NCI-H1436 treated with DMSO at 0.1 percent for 48 hours (cell line): Measurements from ENCODE around the gene TSEN54.

Source experiments
- DNase-seq: peaks from one replicate; lab custom pipeline; 2025; lab: John Stamatoyannopoulos, UW

TSEN54 gene

DNA sequence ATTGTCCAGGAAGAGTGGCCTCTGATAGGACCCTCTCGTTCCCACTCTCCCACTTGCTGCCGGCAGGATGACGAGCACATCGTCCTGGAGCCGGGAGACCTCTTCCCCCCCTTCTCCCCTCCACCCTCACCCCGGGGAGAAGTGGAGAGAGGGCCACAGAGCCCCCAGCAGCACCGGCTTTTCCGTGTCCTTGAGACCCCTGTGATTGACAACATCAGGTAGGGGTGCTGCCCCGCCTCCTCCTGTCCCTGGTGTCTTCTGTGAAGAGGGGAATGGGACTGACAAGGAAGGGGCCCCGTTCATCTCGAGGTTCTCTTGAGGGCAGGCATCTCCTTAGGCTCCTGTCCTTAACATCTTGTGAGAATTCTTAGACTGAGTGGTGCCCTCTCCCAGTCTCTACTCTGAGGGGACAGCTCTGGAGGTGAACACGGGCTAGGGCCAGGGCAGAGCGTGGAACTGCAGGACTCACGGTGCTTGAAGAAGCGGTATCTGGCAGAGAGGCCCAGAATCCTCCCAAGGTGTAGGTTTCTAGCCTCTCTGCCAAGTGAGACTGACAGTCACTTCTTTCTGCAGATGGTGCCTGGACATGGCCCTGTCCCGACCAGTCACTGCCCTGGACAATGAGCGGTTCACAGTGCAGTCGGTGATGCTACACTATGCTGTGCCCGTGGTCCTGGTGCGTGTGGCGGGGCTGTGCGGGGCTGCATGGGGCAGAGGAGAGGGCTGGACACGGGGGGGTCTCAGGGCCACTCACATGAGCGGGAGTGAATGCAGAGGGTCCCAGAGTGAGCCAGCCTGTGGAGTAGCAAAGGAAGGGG is 27.4 kb upstream of the TSEN54 start:
- no peak for DNase-seq

DNA sequence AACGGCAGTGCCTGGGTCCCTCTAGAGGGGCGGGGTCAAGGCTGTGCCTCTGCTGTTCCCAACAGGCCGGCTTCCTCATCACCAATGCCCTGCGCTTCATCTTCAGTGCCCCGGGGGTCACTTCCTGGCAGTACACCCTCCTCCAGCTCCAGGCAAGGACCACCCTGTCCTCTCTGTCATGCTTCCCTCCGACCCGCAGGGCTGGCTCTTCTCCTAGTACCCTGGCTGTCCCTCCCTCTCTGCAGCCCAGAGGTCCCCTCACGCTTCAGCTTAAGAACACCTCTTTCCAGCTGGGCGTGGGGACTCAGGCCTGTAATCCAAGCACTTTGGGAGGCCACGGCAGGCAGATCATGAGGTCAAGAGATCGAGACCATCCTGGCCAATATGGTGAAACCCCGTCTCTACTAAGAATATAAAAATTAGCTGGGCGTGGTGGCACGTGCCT is 26.8 kb upstream of the TSEN54 start:
- DNase-seq: no peak

DNA sequence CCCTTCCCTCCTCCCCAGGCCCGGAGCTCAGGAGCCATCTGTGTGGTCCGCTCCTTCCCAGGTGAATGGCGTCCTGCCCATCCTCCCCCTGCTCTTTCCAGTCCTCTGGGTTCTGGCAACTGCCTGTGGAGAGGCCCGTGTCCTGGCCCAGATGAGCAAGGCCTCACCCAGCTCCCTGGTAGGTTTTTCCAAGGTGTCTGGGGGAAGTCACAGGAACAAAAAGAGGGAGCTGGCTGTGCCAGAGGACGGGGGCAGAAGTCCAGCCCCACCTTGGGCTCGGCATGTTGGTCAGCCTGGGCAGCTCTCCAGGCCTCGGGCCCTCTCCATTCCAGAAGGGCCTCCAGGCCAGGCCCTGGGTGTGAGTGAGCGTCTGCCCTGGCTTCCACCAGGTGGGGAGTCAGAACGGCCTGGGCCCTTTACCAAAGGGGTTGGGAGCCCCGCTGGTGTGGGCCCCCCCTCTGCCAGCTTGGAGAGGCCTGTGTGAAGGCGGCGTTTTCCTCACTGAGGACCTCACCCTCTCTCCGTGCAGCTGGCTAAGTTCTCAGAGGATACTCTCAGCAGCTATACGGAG is 26.1 kb upstream of the TSEN54 start:
- no peak for DNase-seq

DNA sequence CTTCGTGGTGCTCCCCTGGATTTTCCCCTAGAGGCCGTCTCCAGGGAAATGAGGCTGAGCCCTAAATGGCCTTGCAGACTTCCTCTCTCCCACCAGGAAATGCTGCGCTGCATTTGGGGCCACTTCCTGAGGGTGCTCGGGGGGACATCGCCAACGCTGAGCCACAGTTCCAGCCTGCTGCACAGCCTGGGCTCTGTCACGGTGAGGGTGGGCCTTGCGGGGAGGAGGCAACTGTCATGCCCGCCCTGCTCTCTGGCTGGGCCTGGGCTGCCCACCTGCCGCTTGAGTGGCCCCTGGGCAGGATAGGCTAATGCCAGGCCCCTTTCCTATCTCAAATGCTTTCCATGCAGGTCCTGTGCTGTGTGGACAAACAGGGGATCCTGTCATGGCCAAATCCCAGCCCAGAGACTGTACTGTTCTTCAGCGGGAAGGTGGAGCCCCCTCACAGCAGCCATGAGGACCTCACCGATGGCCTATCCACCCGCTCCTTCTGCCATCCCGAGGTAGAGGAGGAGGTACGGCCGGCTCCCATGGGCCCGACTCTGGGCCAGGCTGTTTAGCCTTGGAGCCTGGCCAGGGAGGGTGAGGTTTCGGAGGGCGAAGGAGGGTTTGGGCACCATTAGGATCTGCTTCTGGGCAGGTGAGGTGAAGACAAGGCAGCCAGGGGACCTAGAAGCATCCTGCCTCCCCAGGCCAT is 25.2 kb upstream of the TSEN54 start:
- DNase-seq: no peak

DNA sequence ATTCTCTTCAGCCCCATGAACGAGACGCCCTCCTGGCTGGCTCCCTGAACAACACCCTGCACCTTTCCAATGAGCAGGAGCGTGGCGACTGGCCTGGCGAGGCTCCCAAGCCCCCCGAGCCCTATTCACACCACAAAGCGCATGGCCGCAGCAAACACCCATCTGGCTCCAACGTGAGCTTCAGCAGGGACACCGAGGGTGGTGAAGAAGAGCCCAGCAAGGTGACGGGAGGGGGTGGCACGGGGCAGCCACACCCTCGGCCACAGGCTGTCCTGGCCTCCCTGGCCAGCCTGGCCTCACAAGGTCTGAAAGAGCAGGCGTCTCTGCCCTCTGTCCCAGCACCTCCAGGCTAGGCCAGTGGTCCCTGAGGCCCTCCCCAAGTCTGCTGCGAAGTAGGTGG is 24.6 kb upstream of the TSEN54 start:
- no peak for DNase-seq

DNA sequence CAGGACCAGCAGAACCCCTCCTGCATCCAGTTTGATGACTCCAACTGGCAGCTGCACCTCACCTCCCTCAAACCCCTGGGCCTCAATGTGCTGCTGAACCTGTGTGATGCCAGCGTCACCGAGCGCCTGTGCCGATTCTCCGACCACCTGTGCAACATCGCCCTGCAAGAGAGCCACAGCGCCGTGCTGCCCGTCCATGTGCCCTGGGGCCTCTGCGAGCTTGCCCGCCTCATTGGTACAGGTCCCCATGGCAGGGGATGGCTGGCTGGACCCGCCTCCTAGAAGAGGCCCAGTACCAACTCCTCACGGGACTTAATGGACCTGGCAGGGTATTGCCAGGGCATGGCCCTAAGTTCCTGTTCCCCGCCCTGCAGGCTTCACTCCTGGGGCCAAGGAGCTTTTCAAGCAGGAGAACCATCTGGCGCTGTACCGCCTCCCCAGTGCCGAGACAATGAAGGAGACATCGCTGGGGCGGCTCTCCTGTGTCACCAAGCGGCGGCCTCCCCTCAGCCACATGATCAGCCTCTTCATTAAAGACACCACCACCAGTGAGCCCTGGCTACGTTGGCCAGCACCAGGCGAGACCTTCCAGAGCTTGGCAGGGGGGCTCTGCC is 23.7 kb upstream of the TSEN54 start:
- DNase-seq: no peak

DNA sequence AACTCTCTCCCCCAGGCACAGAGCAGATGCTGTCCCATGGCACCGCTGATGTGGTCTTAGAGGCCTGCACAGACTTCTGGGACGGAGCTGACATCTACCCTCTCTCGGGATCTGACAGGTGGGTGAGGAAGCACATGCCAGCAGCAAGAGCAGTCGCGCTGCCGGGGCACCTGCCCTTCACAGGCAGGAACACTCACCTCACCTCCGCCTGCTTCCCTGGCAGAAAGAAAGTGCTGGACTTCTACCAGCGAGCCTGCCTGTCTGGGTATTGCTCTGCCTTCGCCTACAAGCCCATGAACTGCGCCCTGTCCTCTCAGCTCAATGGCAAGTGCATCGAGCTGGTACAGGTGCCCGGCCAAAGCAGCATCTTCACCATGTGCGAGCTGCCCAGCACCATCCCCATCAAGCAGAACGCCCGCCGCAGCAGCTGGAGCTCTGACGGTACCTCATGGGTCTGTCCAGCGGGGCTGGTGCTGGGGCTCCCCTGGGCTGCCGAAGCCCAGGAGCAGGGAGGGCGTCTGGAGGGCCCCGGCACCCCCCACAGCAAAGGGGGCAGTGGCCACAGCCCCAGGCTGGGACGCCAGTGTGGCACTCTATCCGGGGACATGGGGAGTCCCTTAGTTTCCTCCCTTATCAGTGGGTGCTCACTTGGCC is 22.7 kb upstream of the TSEN54 start:
- no peak for DNase-seq

DNA sequence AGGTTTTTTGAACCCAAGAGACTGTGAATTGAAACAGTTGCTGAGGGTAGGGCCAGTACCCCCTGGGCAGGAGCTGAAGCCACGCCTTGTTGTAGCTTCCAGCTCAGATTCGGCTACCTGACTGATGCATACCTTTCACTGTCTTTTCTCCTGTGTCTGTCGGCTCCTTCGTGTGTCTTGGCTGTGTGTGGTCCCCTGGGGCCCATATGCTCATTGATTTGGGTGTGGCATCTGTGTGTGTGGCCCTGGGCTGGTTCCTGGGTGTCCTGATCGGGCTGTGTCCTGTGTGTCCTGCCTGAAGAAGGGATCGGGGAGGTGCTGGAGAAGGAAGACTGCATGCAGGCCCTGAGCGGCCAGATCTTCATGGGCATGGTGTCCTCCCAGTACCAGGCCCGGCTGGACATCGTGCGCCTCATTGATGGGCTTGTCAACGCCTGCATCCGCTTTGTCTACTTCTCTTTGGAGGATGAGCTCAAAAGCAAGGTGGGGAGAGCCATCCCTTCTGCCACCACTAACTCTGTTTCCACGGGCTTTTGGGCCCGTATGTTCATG is 21.9 kb upstream of the TSEN54 start:
- no peak for DNase-seq

DNA sequence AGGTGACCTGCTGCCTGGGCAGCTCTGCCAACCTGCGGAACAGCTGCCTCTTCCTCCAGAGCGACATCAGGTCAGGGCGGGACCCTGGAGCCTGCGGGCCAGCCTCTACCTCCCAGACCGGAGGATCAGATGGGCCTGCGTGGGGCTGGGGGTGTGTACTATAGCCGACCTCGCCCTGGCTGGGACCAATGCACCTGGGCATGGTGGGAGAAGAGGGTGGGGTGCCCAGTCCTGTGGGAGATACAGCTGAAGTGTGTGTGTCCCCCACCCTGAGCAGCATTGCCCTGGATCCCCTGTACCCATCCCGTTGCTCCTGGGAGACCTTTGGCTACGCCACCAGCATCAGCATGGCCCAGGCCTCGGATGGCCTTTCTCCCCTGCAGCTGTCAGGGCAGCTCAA is 20.3 kb upstream of the TSEN54 start:
- no peak for DNase-seq

DNA sequence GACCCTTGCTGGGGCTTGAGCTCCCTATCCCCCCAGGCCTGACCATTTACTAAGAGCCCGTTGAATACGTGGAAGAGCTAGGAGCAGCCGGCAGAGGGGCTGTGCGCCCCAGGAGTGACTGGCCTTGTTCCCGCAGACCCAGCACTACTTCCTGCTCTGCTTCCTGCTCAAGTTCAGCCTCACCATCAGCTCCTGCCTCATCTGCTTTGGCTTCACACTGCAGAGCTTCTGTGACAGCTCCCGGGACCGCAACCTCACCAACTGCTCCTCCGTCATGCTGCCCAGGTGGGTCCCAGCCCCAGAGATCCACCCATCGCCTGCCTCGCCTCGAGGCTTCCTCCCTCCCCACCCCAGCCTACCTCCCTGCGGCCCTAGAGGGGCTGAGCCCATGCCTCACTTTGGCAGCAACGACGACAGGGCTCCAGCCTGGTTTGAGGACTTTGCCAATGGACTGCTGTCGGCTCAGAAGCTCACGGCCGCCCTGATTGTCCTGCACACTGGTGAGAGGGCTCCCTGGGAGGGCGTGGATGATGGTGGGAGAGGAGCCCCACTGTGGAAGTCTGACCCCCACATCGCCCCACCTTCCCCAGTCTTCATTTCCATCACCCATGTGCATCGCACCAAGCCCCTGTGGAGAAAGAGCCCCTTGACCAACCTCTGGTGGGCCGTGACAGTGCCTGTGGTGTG is 18.1 kb upstream of the TSEN54 start:
- DNase-seq: no peak

DNA sequence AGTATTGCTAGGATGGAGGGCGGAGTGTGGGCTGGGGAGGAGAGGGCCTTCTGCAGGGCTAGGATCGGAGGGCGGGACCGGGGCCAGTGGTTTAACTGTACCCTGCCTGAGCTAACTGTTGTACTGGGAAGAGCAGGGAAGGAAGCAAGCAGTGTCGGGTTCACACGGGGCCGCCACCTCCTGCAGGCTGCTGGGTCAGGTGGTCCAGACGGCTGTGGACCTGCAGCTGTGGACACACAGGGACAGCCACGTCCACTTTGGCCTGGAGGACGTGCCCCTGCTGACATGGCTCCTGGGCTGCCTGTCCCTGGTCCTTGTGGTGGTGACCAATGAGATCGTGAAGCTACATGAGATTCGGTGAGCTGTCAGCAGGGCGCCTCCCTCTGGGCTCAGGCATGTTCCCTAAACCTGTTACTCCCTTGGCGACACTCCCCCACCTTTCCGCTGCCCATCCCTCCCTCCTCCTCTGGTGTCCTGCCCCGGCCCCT is 17.6 kb upstream of the TSEN54 start:
- no peak for DNase-seq

DNA sequence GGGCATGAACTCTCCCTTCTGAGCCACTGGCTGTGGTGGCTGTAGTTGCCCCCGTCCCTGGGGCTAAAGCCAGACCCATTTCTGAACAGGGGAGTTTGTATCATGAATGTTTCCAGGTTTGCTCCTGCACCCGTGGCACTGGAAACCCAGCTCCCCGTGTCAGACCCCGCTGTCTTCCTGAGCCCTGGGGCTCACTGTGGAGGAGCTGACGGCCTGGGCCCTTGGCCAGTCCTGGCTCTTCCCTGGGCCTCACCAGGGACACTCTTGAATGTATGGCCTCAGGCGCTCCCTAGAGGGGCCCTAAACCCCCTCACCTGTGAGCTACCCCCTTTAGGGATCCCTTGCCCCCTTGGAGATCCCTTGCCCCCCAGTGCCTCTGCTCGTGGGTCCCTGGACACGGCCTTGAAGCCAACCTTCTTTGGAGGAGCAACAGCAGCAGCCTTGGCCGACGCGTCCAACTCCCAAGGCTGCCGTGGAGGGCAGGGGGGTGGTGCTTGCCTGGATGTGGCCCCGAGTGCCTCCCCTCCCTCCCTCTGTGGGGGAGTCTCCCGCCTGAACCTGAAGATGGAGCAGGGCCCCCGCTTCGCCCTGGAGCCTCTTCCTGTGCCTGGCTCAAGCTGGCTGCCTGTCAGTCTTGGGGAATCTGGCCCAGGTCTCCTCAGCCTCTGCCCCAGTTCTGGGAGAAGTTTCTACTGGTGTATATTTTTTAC is 16.9 kb upstream of the TSEN54 start:
- DNase-seq: no peak

DNA sequence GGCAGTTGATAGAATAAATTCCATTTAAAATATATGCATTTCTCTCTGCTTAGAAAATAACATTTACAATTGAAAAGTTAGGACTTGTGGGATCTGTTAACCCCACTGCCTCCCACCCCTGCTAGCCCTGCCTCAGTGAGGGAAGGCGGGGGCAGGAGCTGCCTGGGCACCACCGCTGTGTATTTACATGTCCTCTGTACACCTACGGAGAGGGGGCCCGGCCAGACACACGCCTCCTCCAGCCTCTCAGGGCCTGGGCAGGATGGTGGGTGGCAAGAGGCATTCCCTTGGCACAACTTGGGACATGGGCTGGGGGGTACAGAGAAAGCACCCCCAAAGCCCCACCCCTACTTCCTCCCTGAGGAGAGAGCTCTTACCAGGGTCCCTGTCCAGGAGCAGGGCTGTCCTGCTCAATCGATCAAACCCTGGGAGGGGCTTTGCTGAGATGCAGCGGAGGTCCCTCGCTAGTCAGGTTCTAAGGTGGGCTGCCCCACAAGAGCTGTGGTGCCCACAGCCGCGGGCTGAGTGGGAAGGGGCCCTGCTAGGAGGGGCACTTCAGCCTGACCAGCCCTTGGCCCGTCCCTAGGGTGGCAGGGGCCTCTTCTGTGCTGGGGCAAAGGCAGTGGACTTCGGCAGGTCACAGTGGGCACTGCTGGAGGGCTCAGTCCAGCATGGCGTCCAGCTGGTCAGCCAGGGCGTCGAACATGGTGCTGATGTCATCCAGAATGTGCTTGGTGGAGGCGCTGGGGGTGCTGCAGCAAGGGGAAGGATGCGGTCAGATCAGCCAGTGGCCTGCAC is 15.7 kb upstream of the TSEN54 start:
- DNase-seq: no peak

DNA sequence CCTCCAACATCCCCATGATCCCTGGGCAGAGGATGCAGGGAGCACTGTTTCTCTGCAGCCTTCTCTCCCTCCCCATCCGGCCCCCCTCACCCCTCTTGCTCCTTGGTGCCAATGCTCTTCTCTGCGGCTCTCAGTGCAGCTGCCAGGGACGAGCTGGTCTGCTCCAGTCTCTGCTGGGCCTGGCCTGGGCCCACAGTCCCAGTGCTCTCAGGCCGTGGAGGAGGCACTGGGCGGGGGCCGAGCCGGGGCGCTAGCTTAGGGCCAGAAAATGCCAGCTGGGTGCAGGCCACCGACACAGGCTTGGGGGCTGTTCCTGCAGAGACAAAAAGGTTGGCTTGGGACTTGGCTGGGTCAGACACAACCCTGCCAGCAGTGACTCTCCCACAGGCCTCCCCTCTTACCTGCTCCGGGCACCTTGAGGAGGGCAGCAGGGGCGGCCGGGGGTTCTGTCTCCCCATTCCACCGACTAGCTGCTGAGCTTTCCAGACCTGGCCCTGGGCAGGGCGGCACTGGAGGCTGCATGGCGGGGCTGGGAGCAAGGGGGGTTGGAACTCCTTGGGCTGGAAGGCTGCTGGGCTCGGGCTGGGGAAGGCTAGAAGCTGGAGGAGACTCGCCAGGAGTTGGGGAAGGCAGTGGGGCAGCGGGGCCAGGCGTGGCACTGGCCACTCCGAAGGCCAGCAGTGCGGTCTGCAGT is 14.8 kb upstream of the TSEN54 start:
- DNase-seq: no peak

DNA sequence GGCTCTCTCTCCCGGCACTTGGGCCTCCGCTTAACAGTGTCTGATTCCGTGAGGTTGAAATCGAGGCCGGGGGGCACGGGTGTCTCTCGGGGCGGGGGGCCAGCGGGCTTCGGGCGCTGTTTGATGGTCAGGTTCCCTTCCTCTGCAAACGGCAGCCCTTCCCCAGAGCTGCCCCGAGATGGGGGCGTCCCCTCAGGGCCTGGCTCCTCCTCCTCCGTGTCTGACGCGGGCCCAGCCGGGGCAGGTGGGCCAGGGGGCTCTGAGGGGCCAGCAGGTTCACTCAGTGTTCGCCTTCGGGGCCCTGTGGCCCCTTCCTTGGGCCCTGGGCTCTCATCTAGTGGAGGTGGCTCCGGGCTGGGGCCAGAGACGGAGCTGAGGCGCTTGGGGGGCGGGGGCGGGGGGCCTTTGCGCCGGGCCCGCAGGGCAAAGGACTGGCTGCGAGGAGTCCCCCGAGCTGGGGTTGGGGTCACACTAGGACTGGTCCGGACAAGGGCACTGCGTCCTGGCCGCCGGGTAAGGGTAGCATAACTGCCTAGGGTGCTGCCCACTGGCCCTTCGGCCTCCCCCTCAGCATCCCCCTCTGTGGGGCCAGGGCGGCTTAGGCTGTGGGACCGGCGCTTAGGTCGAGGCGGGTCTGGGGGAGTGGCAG is 14.1 kb upstream of the TSEN54 start:
- DNase-seq: no peak

DNA sequence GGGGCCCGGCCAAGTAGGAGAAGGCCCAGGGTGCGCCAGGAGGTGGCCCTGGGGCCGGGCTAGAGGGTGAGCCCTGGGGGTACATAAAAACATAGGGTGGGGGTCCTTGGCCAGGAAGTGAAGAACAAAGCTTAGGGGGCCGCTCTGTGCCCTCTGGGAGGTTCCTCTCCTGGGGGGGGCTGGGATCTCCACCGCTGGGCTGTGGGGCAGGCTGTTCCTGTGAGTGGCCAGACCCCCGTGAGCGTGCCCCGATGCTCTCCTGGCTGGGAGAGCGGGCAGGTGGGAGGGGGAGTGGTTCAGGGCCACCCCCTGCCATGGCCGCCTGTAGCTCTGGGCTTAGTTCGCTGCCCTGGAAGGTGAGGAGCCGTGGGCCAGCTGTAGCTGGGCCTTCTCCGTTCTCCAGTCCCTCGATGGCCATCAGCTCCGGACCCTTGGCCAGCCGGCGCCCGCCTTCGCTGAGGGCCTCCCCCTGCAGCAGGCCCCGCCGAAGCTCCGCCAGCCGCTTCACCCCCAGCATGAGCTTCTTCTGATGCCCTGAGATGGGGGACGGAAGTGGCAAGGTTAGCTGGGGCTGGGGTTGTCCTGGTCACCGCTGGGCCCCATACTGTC is 13.5 kb upstream of the TSEN54 start:
- DNase-seq: no peak

DNA sequence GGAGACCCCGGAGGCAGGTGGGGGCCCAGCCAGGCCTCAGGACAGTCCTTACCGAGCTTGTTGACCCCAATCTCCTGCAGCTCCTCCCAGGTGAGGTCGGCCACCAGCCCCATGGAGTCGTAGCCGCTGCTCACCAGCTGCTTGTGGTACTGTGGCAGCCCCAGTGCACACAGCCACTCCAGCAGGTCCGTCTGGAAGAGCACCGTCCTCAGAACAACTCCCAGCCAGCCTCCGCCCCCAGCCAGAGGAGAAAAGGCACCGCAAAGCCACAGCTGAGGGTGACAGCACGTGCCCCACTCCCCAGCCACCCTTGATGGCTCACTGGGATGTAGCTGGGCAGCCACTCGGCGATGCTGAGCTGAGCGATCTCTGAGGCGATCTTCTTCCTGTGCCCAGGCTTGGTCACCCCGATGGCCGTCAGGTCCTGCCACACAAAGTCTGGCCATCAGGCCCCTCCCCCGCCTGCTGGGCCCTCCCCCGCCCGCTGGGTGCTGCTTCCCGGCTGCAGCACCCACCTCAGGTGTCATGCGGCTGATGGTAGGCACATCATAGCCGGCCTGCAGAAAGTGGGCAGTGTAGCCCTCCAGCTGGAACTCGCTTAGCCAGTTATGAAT is 12.9 kb upstream of the TSEN54 start:
- DNase-seq: no peak

DNA sequence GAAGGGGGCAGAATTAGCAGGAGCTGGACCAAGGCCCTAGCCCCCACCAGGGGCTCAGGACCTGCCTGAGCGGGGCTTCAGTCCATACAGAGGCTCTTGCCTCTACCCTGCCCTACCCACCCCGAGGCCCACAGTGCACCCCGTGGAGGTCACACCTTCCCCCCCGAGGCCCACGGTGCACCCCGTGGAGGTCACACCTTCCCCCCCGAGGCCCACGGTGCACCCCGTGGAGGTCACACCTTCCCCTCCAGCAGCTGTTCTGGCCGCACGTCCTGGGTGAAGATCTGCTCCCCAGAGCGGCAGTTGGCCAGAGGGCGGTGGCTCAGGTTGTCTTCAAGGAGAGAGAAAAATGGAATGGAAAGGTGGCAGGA is 12.4 kb upstream of the TSEN54 start:
- no peak for DNase-seq
